H1 (cell line): ENCODE data around the gene GPR161. TPM values are rescaled to one million over a fixed set of nuclear protein-coding genes. Genes with fewer than 3 reads are reported as not detected.

Experiments used
- CTCF ChIA-PET: fragments of 300-600 bp; sonication (Branson Sonifier 250); formaldehyde crosslinking; loops from one replicate; lab custom pipeline; 2021; ENCODE audit not compliant: partially characterized antibody; lab: Charles Lee
- POLR2A ChIA-PET: fragments of 300-600 bp; sonication (Branson Sonifier 250); formaldehyde crosslinking; loops from one replicate; lab custom pipeline; 2021; ENCODE audit warnings: inconsistent platforms; ENCODE audit not compliant: partially characterized antibody; lab: Charles Lee
- DNase-seq, 2 experiments: peaks; one replicate each; pipeline versions ENCODE4 v3.0.0 to v3.0.0-alpha.2; 2010 to 2022; ENCODE audit warnings: low spot score in 2 of 2, low read depth in 1 of 2, mixed read lengths in 1 of 2
- FAIRE-seq: peaks from 2 replicates; lab custom pipeline; 2011; peaks lifted over from hg19 to GRCh38; lab: Jason Lieb, UNC
- H2AFZ ChIP-seq: 2 replicates; pipeline ENCODE4 v1.8.1; 2012; ENCODE audit warnings: low read length, inconsistent platforms
- H2AK5ac ChIP-seq: 2 replicates; pipeline ENCODE4 v1.6.1; 2013; ENCODE audit warnings: low read depth, low read length
- H2BK120ac ChIP-seq: replicated peaks from 2 replicates; pipeline ENCODE3; 2013; ENCODE audit warnings: low read depth, low read length, inconsistent platforms
- H2BK12ac ChIP-seq: 2 replicates; pipeline ENCODE4 v1.6.1; 2013; ENCODE audit warnings: low read depth, low read length
- H2BK15ac ChIP-seq: 2 replicates; pipeline ENCODE4 v1.6.1; 2013; ENCODE audit warnings: low read length
- H2BK20ac ChIP-seq: 2 replicates; pipeline ENCODE4 v1.6.1; 2013; ENCODE audit warnings: low read length
- H2BK5ac ChIP-seq: 2 replicates; pipeline ENCODE4 v1.6.1; 2013; ENCODE audit warnings: low read depth, low read length
- H3K14ac ChIP-seq: 2 replicates; pipeline ENCODE4 v1.6.1; 2013; ENCODE audit warnings: inconsistent platforms; ENCODE audit not compliant: insufficient read length
- H3K18ac ChIP-seq: 2 replicates; pipeline ENCODE4 v1.6.1; 2013; ENCODE audit warnings: low read length; ENCODE audit errors: extremely low read depth
- H3K23ac ChIP-seq: 2 replicates; pipeline ENCODE4 v1.6.1; 2013; ENCODE audit warnings: inconsistent platforms; ENCODE audit not compliant: insufficient read length
- H3K23me2 ChIP-seq: 2 replicates; pipeline ENCODE4 v1.6.1; 2013; ENCODE audit warnings: low read depth, low read length
- H3K27ac ChIP-seq: 2 replicates; pipeline ENCODE4 v1.6.1; 2011; ENCODE audit warnings: low read depth, low read length, inconsistent platforms
- H3K27me3 ChIP-seq, 4 experiments: replicated peaks in 1 of 4; 1 replicate in 1 of 4; 2 replicates in 3 of 4; pipeline versions ENCODE4 v1.6.1 to v1.8.1; 2011 to 2013; ENCODE audit warnings: low read length in 3 of 4, mild to moderate bottlenecking in 3 of 4, inconsistent platforms in 2 of 4, mixed read lengths in 2 of 4, moderate library complexity in 1 of 4; ENCODE audit not compliant: control insufficient read depth in 3 of 4, insufficient read depth in 3 of 4; ENCODE audit errors: extremely low read depth in 1 of 4
- H3K36me3 ChIP-seq, 4 experiments: 2 replicates each; pipeline versions ENCODE4 v1.6.1 to v1.8.1; 2011 to 2013; ENCODE audit warnings: mild to moderate bottlenecking in 4 of 4, low read length in 3 of 4, moderate library complexity in 2 of 4, control low read depth in 1 of 4, inconsistent platforms in 1 of 4; ENCODE audit not compliant: insufficient read depth in 4 of 4, control insufficient read depth in 2 of 4
- H3K4ac ChIP-seq: replicated peaks from 2 replicates; pipeline ENCODE3; 2013; ENCODE audit warnings: low read length, low read depth, mixed read lengths, inconsistent platforms; ENCODE audit not compliant: insufficient read length
- H3K4me1 ChIP-seq, 4 experiments: replicated peaks in 1 of 4; 1 replicate in 1 of 4; 2 replicates in 3 of 4; pipeline versions ENCODE4 v1.6.1 to v1.8.1; 2011 to 2013; ENCODE audit warnings: low read length in 3 of 4, inconsistent platforms in 2 of 4, mixed read lengths in 1 of 4; ENCODE audit not compliant: insufficient read depth in 4 of 4, control insufficient read depth in 3 of 4
- H3K4me2 ChIP-seq, 2 experiments: 2 replicates each; pipeline versions ENCODE4 v1.6.1 to v1.8.1; 2011 to 2013; ENCODE audit warnings: low read depth in 2 of 2, low read length in 2 of 2, control low read depth in 1 of 2, inconsistent platforms in 1 of 2, mild to moderate bottlenecking in 1 of 2; ENCODE audit not compliant: insufficient read depth in 1 of 2
- H3K4me3 ChIP-seq, 4 experiments: fragments of 200-600, 300-600 bp in 1 of 4; sonication (generic), shearing (Covaris generic), sonication (Bioruptor Twin) in 1 of 4; 2 replicates each; pipeline versions ENCODE4 v1.5.1 to v1.8.1; 2011 to 2016; ENCODE audit warnings: low read length in 4 of 4, low read depth in 3 of 4, control low read depth in 2 of 4, inconsistent platforms in 2 of 4, mild to moderate bottlenecking in 2 of 4, mixed read lengths in 1 of 4, moderate library complexity in 1 of 4; ENCODE audit not compliant: insufficient read depth in 2 of 4; ENCODE audit errors: extremely low read depth in 1 of 4
- H3K56ac ChIP-seq: replicated peaks from 2 replicates; pipeline ENCODE3; 2013; ENCODE audit warnings: low read depth, mild to moderate bottlenecking, mixed read lengths, low read length, inconsistent platforms; ENCODE audit not compliant: insufficient read length
- H3K79me1 ChIP-seq: 2 replicates; pipeline ENCODE4 v1.6.1; 2013; ENCODE audit warnings: low read depth, low read length, control low read depth
- H3K79me2 ChIP-seq, 2 experiments: 2 replicates each; pipeline versions ENCODE4 v1.6.1 to v1.8.1; 2012 to 2013; ENCODE audit warnings: low read length in 2 of 2, mild to moderate bottlenecking in 2 of 2, inconsistent platforms in 1 of 2; ENCODE audit not compliant: insufficient read depth in 2 of 2, control insufficient read depth in 1 of 2
- H3K9ac ChIP-seq, 4 experiments: replicated peaks in 1 of 4; 1 replicate in 1 of 4; 2 replicates in 3 of 4; pipeline versions ENCODE4 v1.6.1 to v1.8.1; 2011 to 2013; ENCODE audit warnings: low read depth in 3 of 4, low read length in 3 of 4, control low read depth in 2 of 4, mild to moderate bottlenecking in 2 of 4, moderate library complexity in 2 of 4, inconsistent platforms in 1 of 4; ENCODE audit errors: extremely low read depth in 1 of 4
- H3K9me3 ChIP-seq, 2 experiments: 2 replicates each; pipeline versions ENCODE4 v1.6.1 to v1.8.1; 2012 to 2013; ENCODE audit warnings: mild to moderate bottlenecking in 2 of 2, moderate library complexity in 2 of 2, control low read depth in 1 of 2, inconsistent platforms in 1 of 2, low read depth in 1 of 2, low read length in 1 of 2, mixed read lengths in 1 of 2; ENCODE audit not compliant: insufficient read depth in 2 of 2
- H4K20me1 ChIP-seq, 2 experiments: replicated peaks in 1 of 2; 2 replicates each; pipeline versions ENCODE3 to v1.8.1; 2011 to 2013; ENCODE audit warnings: inconsistent platforms in 2 of 2, low read length in 2 of 2, mild to moderate bottlenecking in 1 of 2; ENCODE audit not compliant: insufficient read depth in 2 of 2, control insufficient read depth in 1 of 2
- H4K5ac ChIP-seq: 2 replicates; pipeline ENCODE4 v1.6.1; 2013; ENCODE audit warnings: low read length, low read depth, mixed read lengths, inconsistent platforms; ENCODE audit not compliant: insufficient read length
- H4K8ac ChIP-seq: 2 replicates; pipeline ENCODE4 v1.8.0; 2013; ENCODE audit warnings: mild to moderate bottlenecking, moderate library complexity, low read length, inconsistent platforms; ENCODE audit not compliant: insufficient read depth; ENCODE audit errors: extremely low read depth
- H4K91ac ChIP-seq: replicated peaks from 2 replicates; pipeline ENCODE3; 2013; ENCODE audit warnings: low read length, mixed read lengths, inconsistent platforms; ENCODE audit not compliant: insufficient read length
- ATF2 ChIP-seq: IDR thresholded peaks from 2 replicates; pipeline ENCODE4 v1.6.1; 2012; ENCODE audit warnings: low read length, inconsistent platforms
- CHD1 ChIP-seq: IDR thresholded peaks from 2 replicates; pipeline ENCODE4 v1.6.1; 2012; ENCODE audit warnings: low read depth, low read length, improper control_type of control experiment
- FOSL1 ChIP-seq: IDR thresholded peaks from 2 replicates; pipeline ENCODE4 v1.6.1; 2011; ENCODE audit warnings: mild to moderate bottlenecking, low read depth, low read length, moderate library complexity; ENCODE audit not compliant: insufficient read depth
- HDAC2 ChIP-seq, 2 experiments: fragments of 300-600 bp in 1 of 2; sonication (generic) in 1 of 2; IDR thresholded peaks; 2 replicates each; pipeline ENCODE4 v1.6.1; 2011 to 2012; ENCODE audit warnings: low read depth in 2 of 2, low read length in 2 of 2, mild to moderate bottlenecking in 2 of 2, moderate library complexity in 2 of 2, borderline replicate concordance in 1 of 2, inconsistent platforms in 1 of 2
- JUN ChIP-seq: IDR thresholded peaks from 2 replicates; pipeline ENCODE4 v1.6.1; 2011; ENCODE audit warnings: low read depth, mild to moderate bottlenecking, improper control_type of control experiment, low read length
- KDM1A ChIP-seq: fragments of 200-600, 300-600 bp; sonication (generic); IDR thresholded peaks from 2 replicates; pipeline ENCODE4 v1.7.1; 2016; ENCODE audit warnings: mild to moderate bottlenecking, low read length, borderline replicate concordance
- KDM5A ChIP-seq: fragments of 200-600 bp; IDR thresholded peaks from 2 replicates; pipeline ENCODE4 v1.7.1; 2012; ENCODE audit warnings: mild to moderate bottlenecking, low read length, inconsistent platforms, mixed read lengths
- MAX ChIP-seq: IDR thresholded peaks from 2 replicates; pipeline ENCODE4 v1.6.1; 2012; ENCODE audit warnings: inconsistent platforms
- PHF8 ChIP-seq: fragments of 200-600 bp; sonication (generic); conservative IDR thresholded peaks from 2 replicates; pipeline ENCODE4 v1.7.1; 2012; ENCODE audit warnings: low read depth, mild to moderate bottlenecking, inconsistent platforms, low read length, moderate library complexity
- POLR2AphosphoS5 ChIP-seq: IDR thresholded peaks from 2 replicates; pipeline ENCODE4 v1.6.1; 2011; ENCODE audit warnings: low read depth, low read length
- SP4 ChIP-seq: IDR thresholded peaks from 2 replicates; pipeline ENCODE4 v1.6.1; 2012; ENCODE audit warnings: low read length, inconsistent platforms
- SUZ12 ChIP-seq: fragments of 200-600 bp; sonication (generic); IDR thresholded peaks from 2 replicates; pipeline ENCODE4 v1.6.1; 2012; ENCODE audit warnings: mild to moderate bottlenecking, inconsistent platforms, low read length, moderate library complexity, mixed read lengths
- TCF12 ChIP-seq: IDR thresholded peaks from 2 replicates; pipeline ENCODE4 v1.6.1; 2011; ENCODE audit warnings: low read depth, mild to moderate bottlenecking, low read length
- WGBS, 2 experiments: shearing (Covaris generic) in 1 of 2; methylation state at CpG; one replicate each; pipeline versions ENCODE4 v1.1.6 to v1.1.7; 2013 to 2015; ENCODE audit warnings: low lambda C conversion rate in 2 of 2, mixed read lengths in 2 of 2, inconsistent platforms in 1 of 2, low coverage in 1 of 2, missing lambda C conversion rate in 1 of 2; ENCODE audit not compliant: insufficient replicate concordance in 2 of 2, insufficient coverage in 1 of 2, insufficient read length in 1 of 2; ENCODE audit errors: extremely low coverage in 1 of 2, missing lambda C conversion rate in 1 of 2; 5-methylcytosine and 5-hydroxymethylcytosine counted together
- polyA plus RNA-seq, 7 experiments: library from polyadenylated mRNA; depleted of rRNA in 3 of 7; stranded (reverse) in 5 of 7; unstranded in 2 of 7; fragments of >200 nt in 5 of 7; fragments of 200-250 nt in 2 of 7; gene quantifications; 1 replicate in 5 of 7; 2 replicates in 1 of 7; 4 replicates in 1 of 7; pipeline versions ENCODE4 v1.2.1 to v1.2.3, GENCODE V29; 2011 to 2013; ENCODE audit warnings: missing spikeins in 2 of 7, mixed read lengths in 2 of 7
- total RNA-seq: library from RNA; stranded (reverse); fragmentation: NEBNext Ultra II Directional; extraction: Animal tissue kit (Norgen Biotek cat#: 25700); gene quantifications from 2 replicates; pipeline ENCODE4 v1.2.1, GENCODE V29; 2021

Gene GPR161
- total and polyA plus RNA-seq, 2 of the 8 experiments (the other 6 are each of a cell fraction or from before 2014, with no cell fraction given), result 13.7 to 16.8 TPM

- no peak overlapping the region for H3K14ac ChIP-seq
- POLR2A ChIA-PET, result no interaction called here
- no peak overlapping the region for H2BK20ac ChIP-seq
- H3K18ac ChIP-seq, result no peak overlapping the region
- H2BK15ac ChIP-seq, result no peak overlapping the region
- no peak overlapping the region for H2BK120ac ChIP-seq
- H2BK5ac ChIP-seq, result no peak overlapping the region
- H2AK5ac ChIP-seq, result no peak overlapping the region
- no peak overlapping the region for H4K8ac ChIP-seq
- no peak overlapping the region for H4K5ac ChIP-seq
- no peak overlapping the region for H3K9ac ChIP-seq
- H3K79me2 ChIP-seq, result no peaks in the 10 kb centered on the region
- H3K56ac ChIP-seq, result no peak overlapping the region
- no peak overlapping the region for H3K27ac ChIP-seq
- no peak overlapping the region for H3K4me3 ChIP-seq
- H3K23ac ChIP-seq, result no peak overlapping the region
- H3K27me3 ChIP-seq, result no peaks in the 10 kb centered on the region
- peaks cover 2 to 48% (median 8%) of the 10 kb centered on the region in 4 experiments; a peak in 4 of 8 replicates for H3K36me3 ChIP-seq
- H3K79me1 ChIP-seq, result no peaks in the 10 kb centered on the region
- FAIRE-seq, result no peak
- H2BK12ac ChIP-seq, result no peak overlapping the region
- CTCF ChIA-PET, result interaction anchor here (3.1 kb wide), 1 partner anchor 18 kb away, joined by 16 read pairs; no protein-coding TSS in a partner anchor
- no peaks in the 10 kb centered on the region for H4K20me1 ChIP-seq
- H3K9me3 ChIP-seq, result no peaks in the 10 kb centered on the region
- H3K4me1 ChIP-seq, result no peaks in the 10 kb centered on the region
- no peak overlapping the region for H2AFZ ChIP-seq
- DNase-seq, result no peak
- H3K23me2 ChIP-seq, result no peaks in the 10 kb centered on the region
- no peak overlapping the region for H3K4me2 ChIP-seq
- no peak overlapping the region for H3K4ac ChIP-seq
- 88% methylated on average over 1 of the region's 1 CpG; no CpG with 5 or more reads in 1 of the 2 experiments for WGBS, 2 experiments
- H4K91ac ChIP-seq, result no peak overlapping the region
- TF ChIP-seq TCF12, result no peak
- no peak for TF ChIP-seq FOSL1
- no peak for TF ChIP-seq HDAC2 (IDR thresholded peaks at IDR 0.05; ENCODE audit: borderline replicate concordance in 1 of 2, low read depth in 2 of 2, low read length in 2 of 2)
- TF ChIP-seq POLR2AphosphoS5, result no peak
- TF ChIP-seq CHD1, result no peak
- no peak for TF ChIP-seq SUZ12
- no peak for TF ChIP-seq MAX
- TF ChIP-seq ATF2, result no peak
- no peak for TF ChIP-seq KDM5A
- no peak for TF ChIP-seq JUN
- TF ChIP-seq KDM1A, result no peak
- no peak for TF ChIP-seq PHF8
- no peak for TF ChIP-seq SP4
Measured at GRCh38 chr1:168064216-168064615, 72.5 kb downstream of the GPR161 start.
